Measurements from ENCODE around the gene FYB2. TPM values are rescaled to one million over a fixed set of nuclear protein-coding genes. Genes with fewer than 3 reads are reported as not detected.
"Not testable (repeated sequence)": the region's sequence is repeated elsewhere in the genome, so short reads cannot be mapped to it uniquely, and the experiment has no call there.

FYB2 gene
- total and polyA plus RNA-seq, 7 experiments from 2014 or later, result not detected

DNA sequence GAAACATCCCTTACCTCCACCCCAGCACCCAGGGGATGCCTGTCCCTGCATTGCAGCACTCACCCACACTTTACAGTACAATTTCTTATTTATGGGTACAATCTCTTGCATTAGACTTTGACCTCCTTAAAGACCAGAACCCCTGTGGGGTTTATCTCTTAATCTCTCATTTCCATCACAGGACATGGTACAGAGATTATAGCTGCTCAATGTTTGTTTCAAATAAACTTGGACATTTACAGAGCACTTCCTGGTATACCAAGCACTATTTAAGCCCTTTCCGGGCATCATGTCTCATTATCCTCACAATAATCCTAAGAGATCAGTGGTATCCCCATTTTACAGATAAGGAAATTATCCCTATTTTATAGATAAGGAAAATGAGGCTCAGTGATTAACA lies 31.9 kb downstream of the FYB2 start:
- ChIA-PET POLR2A (no interaction called here), CTCF (no interaction called here)
- ATAC-seq (no peak), DNase-seq (no peak)
- Histone ChIP-seq H3K4me3 (ENCODE audit: low read length) (no peak overlapping the region), H3K36me3 (ENCODE audit: control insufficient read depth in 2 of 3, insufficient read depth in 3 of 3, low read length in 3 of 3) (no peaks in the 10 kb centered on the region), H3K4me1 (ENCODE audit: control insufficient read depth in 2 of 2, insufficient read depth in 2 of 2, low read length in 2 of 2) (no peaks in the 10 kb centered on the region), H3K9me3 (ENCODE audit: control insufficient read depth in 2 of 3, low read length in 3 of 3) (no peaks in the 10 kb centered on the region), H3K27me3 (ENCODE audit: control insufficient read depth in 2 of 2, insufficient read depth in 2 of 2, low read length in 2 of 2) (no peaks in the 10 kb centered on the region), H3K27ac (ENCODE audit: low read depth, low read length) (no peak overlapping the region)
- H3K27ac Mint-ChIP-seq, result no peak overlapping the region
- peaks cover 0 to 7% (median 0%) of the 10 kb centered on the region in 11 donors for H3K9me3 Mint-ChIP-seq
- H3K4me1 Mint-ChIP-seq, result peaks cover 0 to 1% (median 0%) of the 10 kb centered on the region in 7 donors
- intact Hi-C loops (cut with micrococcal nuclease), result no loop called here
- H3K27me3 Mint-ChIP-seq, result peaks cover 0 to 29% (median 21%) of the 10 kb centered on the region in 5 donors
- H3K36me3 Mint-ChIP-seq, result no peaks in the 10 kb centered on the region
- H3K4me3 Mint-ChIP-seq, result no peak overlapping the region

DNA sequence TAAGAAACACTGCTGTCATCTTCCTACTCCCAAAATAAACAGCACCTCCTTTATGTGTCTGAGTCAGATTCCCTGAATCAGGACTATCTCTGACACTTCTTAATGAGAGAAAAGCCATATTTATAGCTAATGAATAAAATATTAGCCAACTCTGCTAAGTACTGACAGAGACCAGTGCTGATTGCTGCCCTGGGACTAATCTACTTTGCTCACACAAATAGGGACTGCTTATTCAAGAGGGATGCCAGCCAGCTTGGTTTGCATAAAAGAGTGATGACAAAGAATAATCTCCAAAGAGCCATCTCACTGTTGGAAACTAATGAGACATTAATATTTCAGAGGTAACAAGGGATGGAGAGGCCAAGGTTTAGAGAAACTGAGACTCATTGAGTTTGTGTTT lies 36.4 kb downstream of the FYB2 start:
- POLR2A ChIA-PET, result no interaction called here
- no peaks in the 10 kb centered on the region for H3K4me1 ChIP-seq (ENCODE audit: control insufficient read depth in 2 of 2, insufficient read depth in 2 of 2, low read length in 2 of 2)
- CTCF ChIA-PET, result no interaction called here
- H3K27ac Mint-ChIP-seq, result no peak overlapping the region
- H3K36me3 ChIP-seq (ENCODE audit: control insufficient read depth in 2 of 3, insufficient read depth in 3 of 3, low read length in 3 of 3), result no peaks in the 10 kb centered on the region
- ATAC-seq, result no peak
- no peak overlapping the region for H3K4me3 Mint-ChIP-seq
- peaks cover 0 to 3% (median 0%) of the 10 kb centered on the region in 7 donors for H3K4me1 Mint-ChIP-seq
- no peaks in the 10 kb centered on the region for H3K27me3 ChIP-seq (ENCODE audit: control insufficient read depth in 2 of 2, insufficient read depth in 2 of 2, low read length in 2 of 2)
- no peak for DNase-seq
- H3K36me3 Mint-ChIP-seq, result no peaks in the 10 kb centered on the region
- peaks cover 0 to 17% (median 7%) of the 10 kb centered on the region in 5 donors for H3K27me3 Mint-ChIP-seq
- H3K9me3 Mint-ChIP-seq, result peaks cover 0 to 4% (median 0%) of the 10 kb centered on the region in 11 donors
- intact Hi-C loops (cut with micrococcal nuclease), result no loop called here
- no peak overlapping the region for H3K4me3 ChIP-seq (ENCODE audit: low read length)
- no peak overlapping the region for H3K27ac ChIP-seq (ENCODE audit: low read depth, low read length)
- no peaks in the 10 kb centered on the region for H3K9me3 ChIP-seq (ENCODE audit: control insufficient read depth in 2 of 3, low read length in 3 of 3)

DNA sequence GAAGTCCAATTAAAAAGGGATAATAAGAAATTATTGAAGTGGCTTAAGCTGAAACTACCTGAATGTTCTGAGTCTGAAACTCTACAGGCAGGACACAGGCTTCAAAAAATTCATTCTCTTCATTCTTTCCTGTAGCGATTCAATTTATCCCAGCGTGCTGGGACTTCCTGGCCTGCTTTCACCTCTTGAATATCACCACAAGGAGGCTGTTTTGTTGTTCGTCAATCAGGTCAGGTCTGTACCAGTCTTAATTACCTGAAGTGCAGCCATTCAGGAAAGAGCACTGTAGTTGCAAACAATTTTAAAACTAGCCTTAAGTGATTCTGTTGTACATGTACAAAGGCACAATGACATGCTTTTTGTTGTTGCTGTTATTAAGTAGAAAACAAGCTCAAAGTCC lies 38.4 kb downstream of the FYB2 start:
- CTCF ChIA-PET, result no interaction called here
- Histone ChIP-seq H3K36me3 (ENCODE audit: control insufficient read depth in 2 of 3, insufficient read depth in 3 of 3, low read length in 3 of 3) (no peaks in the 10 kb centered on the region), H3K4me3 (ENCODE audit: low read length) (no peak overlapping the region), H3K4me1 (ENCODE audit: control insufficient read depth in 2 of 2, insufficient read depth in 2 of 2, low read length in 2 of 2) (no peaks in the 10 kb centered on the region), H3K9me3 (ENCODE audit: control insufficient read depth in 2 of 3, low read length in 3 of 3) (no peaks in the 10 kb centered on the region), H3K27me3 (ENCODE audit: control insufficient read depth in 2 of 2, insufficient read depth in 2 of 2, low read length in 2 of 2) (no peaks in the 10 kb centered on the region), H3K27ac (ENCODE audit: low read depth, low read length) (no peak overlapping the region)
- Mint-ChIP-seq H3K27ac (no peak overlapping the region), H3K36me3 (no peaks in the 10 kb centered on the region), H3K4me3 (no peak overlapping the region), H3K9me3 (peaks cover 0 to 4% (median 0%) of the 10 kb centered on the region in 11 donors), H3K4me1 (peaks cover 0 to 3% (median 0%) of the 10 kb centered on the region in 7 donors), H3K27me3 (peaks cover 0 to 15% (median 5%) of the 10 kb centered on the region in 5 donors)
- POLR2A ChIA-PET, result no interaction called here
- intact Hi-C loops (cut with micrococcal nuclease), result no loop called here
- no peak for DNase-seq
- no peak for ATAC-seq

DNA sequence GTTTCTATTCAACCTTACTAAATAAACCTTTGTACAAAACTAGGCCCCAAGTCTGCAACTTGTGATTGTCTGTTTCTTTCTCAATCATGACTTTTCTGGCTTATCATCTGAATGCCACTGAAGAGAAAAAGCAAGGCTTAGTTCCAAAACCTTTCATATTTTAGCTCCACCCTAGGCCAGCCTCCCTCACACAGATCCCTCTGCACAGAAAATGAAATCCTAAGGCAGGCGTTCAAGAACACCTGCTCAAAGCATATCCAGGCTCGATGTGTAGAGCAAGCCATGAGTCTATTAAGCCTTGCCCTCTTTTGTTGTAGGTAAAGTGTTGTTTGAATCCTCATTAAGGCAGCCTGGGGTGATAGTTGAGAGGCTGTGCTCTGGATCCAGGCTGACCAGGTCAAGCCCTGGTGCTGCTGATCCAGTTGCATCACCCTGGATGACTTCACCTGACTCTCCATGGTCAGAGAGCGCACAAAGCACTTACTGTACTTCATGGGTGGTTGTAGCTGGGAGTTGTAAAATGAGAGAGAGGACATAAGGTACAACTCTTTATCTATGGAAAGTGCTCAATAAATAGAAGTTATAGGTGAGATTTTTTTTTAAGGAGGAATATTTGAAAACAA lies 39.0 kb downstream of the FYB2 start:
- peaks cover 0 to 3% (median 0%) of the 10 kb centered on the region in 7 donors for H3K4me1 Mint-ChIP-seq
- H3K4me3 Mint-ChIP-seq, result no peak overlapping the region
- H3K27me3 Mint-ChIP-seq, result peaks cover 0 to 9% (median 0%) of the 10 kb centered on the region in 5 donors
- no peaks in the 10 kb centered on the region for H3K9me3 Mint-ChIP-seq
- intact Hi-C loops (cut with micrococcal nuclease), result no loop called here
- ATAC-seq (no peak), DNase-seq (no peak)
- Histone ChIP-seq H3K4me1 (ENCODE audit: control insufficient read depth in 2 of 2, insufficient read depth in 2 of 2, low read length in 2 of 2) (no peaks in the 10 kb centered on the region), H3K9me3 (ENCODE audit: control insufficient read depth in 2 of 3, low read length in 3 of 3) (no peaks in the 10 kb centered on the region), H3K27ac (ENCODE audit: low read depth, low read length) (no peak overlapping the region), H3K27me3 (ENCODE audit: control insufficient read depth in 2 of 2, insufficient read depth in 2 of 2, low read length in 2 of 2) (no peaks in the 10 kb centered on the region), H3K4me3 (ENCODE audit: low read length) (no peak overlapping the region), H3K36me3 (ENCODE audit: control insufficient read depth in 2 of 3, insufficient read depth in 3 of 3, low read length in 3 of 3) (no peaks in the 10 kb centered on the region)
- H3K27ac Mint-ChIP-seq, result no peak overlapping the region
- no peaks in the 10 kb centered on the region for H3K36me3 Mint-ChIP-seq
- ChIA-PET CTCF (no interaction called here), POLR2A (no interaction called here)

DNA sequence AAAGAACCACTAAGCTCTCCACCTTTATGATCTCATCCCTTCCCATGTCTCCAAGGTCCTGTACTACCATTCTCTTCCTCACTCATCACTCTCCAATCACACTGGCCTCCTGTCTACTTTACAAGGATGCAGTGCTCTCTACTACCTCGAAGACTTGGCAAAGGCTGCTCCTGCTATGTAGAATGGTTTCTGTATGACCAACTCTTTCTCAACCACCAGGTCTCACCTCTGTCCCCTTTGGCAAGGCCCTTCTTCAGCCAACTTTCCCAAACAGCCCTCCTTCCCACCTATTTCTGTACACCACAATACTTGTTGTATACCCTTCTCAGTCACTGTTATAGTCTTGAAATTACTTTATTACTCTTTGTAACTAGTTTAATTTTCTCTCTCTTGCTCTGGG lies 41.2 kb downstream of the FYB2 start:
- ATAC-seq, result no peak
- H3K4me3 Mint-ChIP-seq, result no peak overlapping the region
- H3K9me3 Mint-ChIP-seq, result peaks cover 0 to 2% (median 0%) of the 10 kb centered on the region in 11 donors
- POLR2A ChIA-PET, result no interaction called here
- Histone ChIP-seq H3K4me3 (ENCODE audit: low read length) (no peak overlapping the region), H3K27ac (ENCODE audit: low read depth, low read length) (no peak overlapping the region), H3K27me3 (ENCODE audit: control insufficient read depth in 2 of 2, insufficient read depth in 2 of 2, low read length in 2 of 2) (no peaks in the 10 kb centered on the region), H3K36me3 (ENCODE audit: control insufficient read depth in 2 of 3, insufficient read depth in 3 of 3, low read length in 3 of 3) (no peaks in the 10 kb centered on the region), H3K9me3 (ENCODE audit: control insufficient read depth in 2 of 3, low read length in 3 of 3) (no peaks in the 10 kb centered on the region), H3K4me1 (ENCODE audit: control insufficient read depth in 2 of 2, insufficient read depth in 2 of 2, low read length in 2 of 2) (no peaks in the 10 kb centered on the region)
- intact Hi-C loops (cut with micrococcal nuclease), result no loop called here
- H3K4me1 Mint-ChIP-seq, result peaks cover 6 to 21% (median 8%) of the 10 kb centered on the region in 7 donors
- CTCF ChIA-PET, result no interaction called here
- DNase-seq, result no peak
- peaks cover 0 to 4% (median 0%) of the 10 kb centered on the region in 5 donors for H3K27me3 Mint-ChIP-seq
- H3K36me3 Mint-ChIP-seq, result peaks cover 0 to 1% (median 0%) of the 10 kb centered on the region in 5 donors
- no peak overlapping the region for H3K27ac Mint-ChIP-seq

DNA sequence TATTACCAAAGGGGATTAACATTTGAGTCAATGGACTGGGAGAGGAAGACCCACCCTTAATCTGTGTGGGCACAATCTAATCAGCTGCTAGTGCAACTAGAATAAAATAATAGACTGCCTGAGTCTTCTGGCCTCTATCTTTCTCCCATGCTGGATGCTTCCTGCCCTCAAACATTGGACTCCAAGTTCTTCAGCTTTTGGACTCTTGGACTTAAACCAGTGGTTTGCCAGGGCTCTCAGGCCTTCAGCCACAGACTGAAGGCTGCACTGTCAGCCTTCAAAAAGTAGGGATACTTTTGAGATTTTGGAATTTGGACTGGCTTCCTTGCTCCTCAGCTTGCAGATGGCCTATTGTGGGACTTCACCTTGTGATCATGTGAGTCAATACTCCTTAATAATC lies 44.5 kb downstream of the FYB2 start:
- POLR2A ChIA-PET, result not testable (repeated sequence)

DNA sequence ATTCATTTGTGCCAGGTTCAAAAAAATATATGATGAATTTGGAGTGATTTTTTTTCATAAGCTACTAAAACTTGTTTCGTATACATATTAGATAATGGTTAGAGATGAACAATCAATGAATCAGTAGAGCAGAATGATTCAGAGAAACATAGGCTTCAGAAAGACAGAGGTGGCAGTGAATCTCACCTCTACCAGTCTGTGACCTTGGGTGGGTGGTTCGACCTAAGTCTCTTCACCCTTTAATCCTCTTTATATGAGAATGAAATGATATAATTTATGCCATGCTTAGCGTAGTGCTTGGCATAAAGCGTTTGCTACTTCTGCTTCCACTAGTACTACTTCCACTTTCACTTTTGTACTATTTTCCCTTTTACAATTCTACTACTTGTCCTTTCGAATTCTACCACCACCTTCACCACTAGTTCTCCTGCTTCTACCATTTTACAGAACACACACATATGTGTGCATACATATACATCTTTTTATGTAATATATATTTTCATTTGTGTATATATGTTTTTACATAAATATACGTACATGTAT lies 45.1 kb downstream of the FYB2 start:
- intact Hi-C loops (cut with micrococcal nuclease), result no loop called here
- Histone ChIP-seq H3K36me3 (ENCODE audit: control insufficient read depth in 2 of 3, insufficient read depth in 3 of 3, low read length in 3 of 3) (no peaks in the 10 kb centered on the region), H3K27me3 (ENCODE audit: control insufficient read depth in 2 of 2, insufficient read depth in 2 of 2, low read length in 2 of 2) (no peaks in the 10 kb centered on the region), H3K9me3 (ENCODE audit: control insufficient read depth in 2 of 3, low read length in 3 of 3) (no peaks in the 10 kb centered on the region), H3K27ac (ENCODE audit: low read depth, low read length) (no peak overlapping the region), H3K4me3 (ENCODE audit: low read length) (peak overlapping the region; percentile 38), H3K4me1 (ENCODE audit: control insufficient read depth in 2 of 2, insufficient read depth in 2 of 2, low read length in 2 of 2) (no peaks in the 10 kb centered on the region)
- Mint-ChIP-seq H3K27me3 (peaks cover 0 to 9% (median 6%) of the 10 kb centered on the region in 5 donors), H3K4me3 (peak overlapping the region in 9 of 10 donors; percentile 26 to 77 (median 46)), H3K4me1 (peaks cover 6 to 21% (median 8%) of the 10 kb centered on the region in 7 donors), H3K36me3 (peaks cover 0 to 1% (median 0%) of the 10 kb centered on the region in 5 donors), H3K27ac (peak overlapping the region in 1 of 9 donors; percentile 6), H3K9me3 (peaks cover 0 to 7% (median 0%) of the 10 kb centered on the region in 11 donors)
- POLR2A ChIA-PET, result no interaction called here
- CTCF ChIA-PET, result no interaction called here
- ATAC-seq (peak; percentile 38), DNase-seq (no peak)

More for the DNA sequence above, 44.5 kb downstream of the FYB2 start:
- intact Hi-C loops (cut with micrococcal nuclease); H3K27me3 Mint-ChIP-seq; H3K27me3 ChIP-seq (ENCODE audit: control insufficient read depth in 2 of 2, insufficient read depth in 2 of 2, low read length in 2 of 2); H3K4me1 ChIP-seq (ENCODE audit: control insufficient read depth in 2 of 2, insufficient read depth in 2 of 2, low read length in 2 of 2); ATAC-seq; H3K27ac ChIP-seq (ENCODE audit: low read depth, low read length); H3K36me3 Mint-ChIP-seq; H3K4me3 ChIP-seq (ENCODE audit: low read length); H3K36me3 ChIP-seq (ENCODE audit: control insufficient read depth in 2 of 3, insufficient read depth in 3 of 3, low read length in 3 of 3); H3K9me3 ChIP-seq (ENCODE audit: control insufficient read depth in 2 of 3, low read length in 3 of 3); DNase-seq; H3K9me3 Mint-ChIP-seq; H3K27ac Mint-ChIP-seq: not testable (repeated sequence)
- CTCF ChIA-PET, result interaction anchor here (0.6 kb wide), 1 partner anchor 15 kb away, joined by 3 read pairs; no protein-coding TSS in a partner anchor
- H3K4me3 Mint-ChIP-seq, result peak overlapping the region in 5 of 10 donors; percentile 0 to 77 (median 64)
- H3K4me1 Mint-ChIP-seq, result peaks cover 6 to 21% (median 8%) of the 10 kb centered on the region in 7 donors
